Neural progenitor cell (in vitro differentiated cells): ENCODE data around the gene STRA8. TPM values are rescaled to one million over a fixed set of nuclear protein-coding genes. Genes with fewer than 3 reads are reported as not detected.

Experiments used
- DNase-seq: peaks from one replicate; pipeline ENCODE4 v3.0.0-alpha.2; 2016; ENCODE audit warnings: low spot score
- H2AFZ ChIP-seq: fragments of 200-600 bp; sonication (generic); replicated peaks from 2 replicates; pipeline ENCODE4 v1.6.1; 2016; ENCODE audit warnings: antibody characterized with exemption
- H3F3A ChIP-seq: fragments of 200-600 bp; sonication (generic); 2 replicates; pipeline ENCODE4 v1.6.1; 2016; ENCODE audit warnings: antibody characterized with exemption, low read depth
- H3K27ac ChIP-seq: fragments of 200-600 bp; sonication (generic); 2 replicates; pipeline ENCODE4 v1.5.1; 2016; ENCODE audit warnings: mild to moderate bottlenecking
- H3K27me3 ChIP-seq: fragments of 200-600 bp; sonication (generic); 2 replicates; pipeline ENCODE4 v1.6.1; 2016; ENCODE audit warnings: mild to moderate bottlenecking, moderate library complexity
- H3K36me3 ChIP-seq: fragments of 200-600 bp; sonication (generic); 2 replicates; pipeline ENCODE4 v1.5.1; 2016
- H3K4me1 ChIP-seq: fragments of 200-600 bp; sonication (generic); 2 replicates; pipeline ENCODE4 v1.6.1; 2016; ENCODE audit warnings: mixed run types
- H3K4me2 ChIP-seq: fragments of 200-600 bp; sonication (generic); 2 replicates; pipeline ENCODE4 v1.6.1; 2016
- H3K4me3 ChIP-seq: fragments of 200-600 bp; sonication (generic); 2 replicates; pipeline ENCODE4 v1.5.1; 2016
- H3K79me2 ChIP-seq: fragments of 200-600 bp; sonication (generic); 2 replicates; pipeline ENCODE4 v1.6.1; 2016; ENCODE audit warnings: low read depth
- H3K9ac ChIP-seq: fragments of 200-600 bp; sonication (generic); 2 replicates; pipeline ENCODE4 v1.6.1; 2016
- H3K9me3 ChIP-seq: fragments of 200-600 bp; sonication (generic); 2 replicates; pipeline ENCODE4 v1.5.1; 2016; ENCODE audit warnings: low read depth
- H4K20me1 ChIP-seq: fragments of 200-600 bp; sonication (generic); 2 replicates; pipeline ENCODE4 v1.6.1; 2016; ENCODE audit warnings: low read depth
- H3K27ac Mint-ChIP-seq: 3 replicates; pipeline ENCODE4 v1.8.0; 2021; ENCODE audit warnings: mixed read lengths
- H3K27me3 Mint-ChIP-seq: 2 replicates; pipeline ENCODE4 v1.8.0; 2022; ENCODE audit warnings: low read depth, mild to moderate bottlenecking, inconsistent platforms, moderate library complexity, mixed read lengths; ENCODE audit not compliant: insufficient read depth
- H3K36me3 Mint-ChIP-seq: 3 replicates; pipeline ENCODE4 v1.8.0; 2021; ENCODE audit warnings: mixed read lengths
- H3K4me1 Mint-ChIP-seq: 3 replicates; pipeline ENCODE4 v1.8.0; 2021; ENCODE audit warnings: mixed read lengths
- H3K4me3 Mint-ChIP-seq: 3 replicates; pipeline ENCODE4 v1.8.0; 2021; ENCODE audit warnings: mild to moderate bottlenecking, moderate library complexity, mixed read lengths
- H3K9me3 Mint-ChIP-seq: 3 replicates; pipeline ENCODE4 v1.8.0; 2020; ENCODE audit warnings: mixed read lengths
- CTCF ChIP-seq: fragments of 200-600 bp; sonication (generic); IDR thresholded peaks from 2 replicates; pipeline ENCODE4 v1.5.1; 2017; ENCODE audit warnings: antibody characterized with exemption, mild to moderate bottlenecking
- EZH2 ChIP-seq: fragments of 200-600 bp; sonication (generic); IDR thresholded peaks from 2 replicates; pipeline ENCODE4 v1.6.1; 2017; ENCODE audit warnings: antibody characterized with exemption, mild to moderate bottlenecking, moderate library complexity
- EZH2phosphoT487 ChIP-seq: fragments of 200-600 bp; sonication (generic); IDR thresholded peaks from 2 replicates; pipeline ENCODE4 v1.6.1; 2017; ENCODE audit warnings: antibody characterized with exemption
- total RNA-seq: library from RNA; depleted of rRNA; stranded (reverse); fragments of >200 nt; gene quantifications from 2 replicates; pipeline ENCODE4 v1.2.3, GENCODE V29; 2015; ENCODE audit warnings: low replicate concordance

Gene STRA8
- total RNA-seq, 1 donor from 2014 or later, result not detected

GRCh38 chr7:135282561-135283254 lies 49.1 kb downstream of the STRA8 start:
- Mint-ChIP-seq H3K36me3 (no peaks in the 10 kb centered on the region), H3K4me1 (no peaks in the 10 kb centered on the region), H3K4me3 (no peak overlapping the region), H3K27me3 (peaks cover 2% of the 10 kb centered on the region), H3K9me3 (no peaks in the 10 kb centered on the region), H3K27ac (no peak overlapping the region)
- H3K4me2 ChIP-seq, result no peak overlapping the region
- H3F3A ChIP-seq, result no peaks in the 10 kb centered on the region
- no peak overlapping the region for H3K9ac ChIP-seq
- DNase-seq, result no peak
- TF ChIP-seq EZH2, result no peak
- TF ChIP-seq CTCF, result no peak
- TF ChIP-seq EZH2phosphoT487, result no peak
- H2AFZ ChIP-seq, result no peak overlapping the region
- H3K27me3 ChIP-seq, result no peaks in the 10 kb centered on the region
- H3K27ac ChIP-seq, result no peak overlapping the region
- no peaks in the 10 kb centered on the region for H4K20me1 ChIP-seq
- H3K79me2 ChIP-seq, result no peaks in the 10 kb centered on the region
- H3K9me3 ChIP-seq, result no peaks in the 10 kb centered on the region
- H3K36me3 ChIP-seq, result no peaks in the 10 kb centered on the region
- H3K4me3 ChIP-seq, result no peak overlapping the region
- H3K4me1 ChIP-seq, result no peaks in the 10 kb centered on the region

- Histone ChIP-seq H3K27me3 (no peaks in the 10 kb centered on the region), H3K36me3 (no peaks in the 10 kb centered on the region), H3K9ac (no peak overlapping the region), H3K9me3 (no peaks in the 10 kb centered on the region), H3K79me2 (no peaks in the 10 kb centered on the region), H2AFZ (no peak overlapping the region), H3K4me2 (no peak overlapping the region), H3K4me3 (no peak overlapping the region), H3K27ac (no peak overlapping the region), H3K4me1 (no peaks in the 10 kb centered on the region), H4K20me1 (no peaks in the 10 kb centered on the region), H3F3A (no peaks in the 10 kb centered on the region)
- Mint-ChIP-seq H3K27ac (no peak overlapping the region), H3K4me1 (no peaks in the 10 kb centered on the region), H3K9me3 (no peaks in the 10 kb centered on the region), H3K27me3 (peaks cover 4% of the 10 kb centered on the region), H3K4me3 (no peak overlapping the region), H3K36me3 (no peaks in the 10 kb centered on the region)
- no peak for TF ChIP-seq CTCF
- DNase-seq, result no peak
These were observed 50.5 kb downstream of the STRA8 start for GRCh38 chr7:135283959-135284638.

DNA sequence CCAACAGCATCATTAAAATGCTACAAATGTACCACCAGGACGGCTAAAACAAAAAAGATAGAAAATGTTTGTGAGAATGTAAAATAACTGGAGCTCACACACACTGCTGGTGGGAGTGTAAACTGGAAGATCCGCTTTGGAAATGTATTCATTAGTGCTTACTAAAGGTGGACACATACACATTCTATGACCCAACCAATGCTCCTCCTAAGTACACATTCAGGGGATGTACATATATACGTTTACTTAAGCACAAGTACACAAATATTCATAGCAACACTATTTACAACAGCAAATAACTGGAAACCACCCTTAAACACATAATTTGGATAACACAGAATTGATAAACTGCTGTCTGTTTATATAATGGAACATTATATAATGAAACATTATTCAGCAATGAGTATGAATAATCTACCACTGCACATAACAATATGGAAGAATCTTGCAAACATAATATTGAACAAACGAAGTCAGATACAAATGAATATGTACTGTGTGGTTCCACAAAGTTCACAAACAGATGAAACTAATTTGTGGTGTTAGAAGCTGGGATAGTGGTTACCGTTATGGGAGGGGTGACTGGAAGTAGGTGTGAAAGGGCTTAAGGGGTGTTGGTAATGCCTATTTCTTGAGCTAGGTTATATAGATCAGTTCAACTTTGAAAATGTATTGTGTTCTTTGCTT lies 52.1 kb downstream of the STRA8 start:
- Histone ChIP-seq H3K4me2 (no peak overlapping the region), H3F3A (no peaks in the 10 kb centered on the region), H2AFZ (no peak overlapping the region), H3K4me3 (no peak overlapping the region), H3K9ac (no peak overlapping the region), H3K27me3 (no peaks in the 10 kb centered on the region), H3K36me3 (no peaks in the 10 kb centered on the region), H3K27ac (no peak overlapping the region), H3K79me2 (no peaks in the 10 kb centered on the region), H4K20me1 (no peaks in the 10 kb centered on the region), H3K9me3 (no peaks in the 10 kb centered on the region), H3K4me1 (peaks cover 6% of the 10 kb centered on the region)
- Mint-ChIP-seq H3K4me1 (peaks cover 8% of the 10 kb centered on the region), H3K4me3 (no peak overlapping the region), H3K9me3 (no peaks in the 10 kb centered on the region), H3K27ac (no peak overlapping the region), H3K27me3 (peaks cover 4% of the 10 kb centered on the region), H3K36me3 (no peaks in the 10 kb centered on the region)
- no peak for DNase-seq
- no peak for TF ChIP-seq EZH2phosphoT487
- TF ChIP-seq CTCF, result no peak
- TF ChIP-seq EZH2, result no peak
